Measurements from ENCODE around the gene INAFM2.

DNA sequence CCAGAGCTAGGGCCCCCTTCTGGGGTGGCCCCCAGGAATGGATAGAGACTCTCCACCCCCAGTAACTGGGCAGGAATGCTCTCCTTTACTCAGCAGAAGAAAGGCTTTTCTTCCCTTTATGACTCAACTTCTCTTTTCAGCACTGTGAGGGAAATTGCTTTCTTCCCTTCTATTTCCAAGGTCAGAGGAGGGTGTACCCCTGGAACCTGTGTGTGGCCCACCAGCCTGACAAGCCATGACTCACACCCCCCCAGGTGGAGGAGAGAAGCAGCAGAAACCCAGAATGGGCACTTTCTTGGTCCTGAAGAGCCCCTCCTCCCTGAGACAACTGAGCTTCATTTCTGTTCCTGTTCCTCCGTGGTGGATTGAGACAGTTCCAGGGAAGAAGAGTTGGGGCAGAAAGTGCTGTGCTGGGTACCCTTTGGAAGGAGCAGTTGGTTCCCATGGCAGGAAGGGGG lies 37.9 kb upstream of the INAFM2 start:
- TF ChIP-seq CTCF (IDR thresholded peaks at IDR 0.05), result no peak
- no peak for TF ChIP-seq POLR2A (IDR thresholded peaks at IDR 0.05)

All from heart left ventricle (tissue), 13 donors.